Lower leg skin (tissue), 4 donors: ENCODE results near the gene A4GALT. TPM values are rescaled to one million over a fixed set of nuclear protein-coding genes. Genes with fewer than 3 reads are reported as not detected.

ENCODE experiments used
- DNase-seq, 2 donors: peaks; one replicate each; pipeline ENCODE4 v3.0.0-alpha.2; 2019; ENCODE audit warnings: low spot score in 2 of 2
- H3K4me3 ChIP-seq: fragments of 200-600 bp; sonication (generic); 2 replicates; pipeline ENCODE4 v1.5.1; 2017; ENCODE audit warnings: mild to moderate bottlenecking, low read depth; ENCODE audit not compliant: poor library complexity, severe bottlenecking
- POLR2A ChIP-seq, 2 donors: fragments of 450-650 bp; IDR thresholded peaks; one replicate each; pipeline ENCODE4 v1.6.1; 2016 to 2017; ENCODE audit warnings: antibody characterized with exemption in 2 of 2, mild to moderate bottlenecking in 1 of 2, moderate library complexity in 1 of 2
- WGBS, 2 donors: methylation state at CpG; one replicate each; pipeline ENCODE4 v1.1.5; 2018; 5-methylcytosine and 5-hydroxymethylcytosine counted together
- intact Hi-C: fragments of 100-400 bp; cut with DNase I; formaldehyde crosslinking; loops from one replicate; pipeline ENCODE4 v1.15.0; 2023; ENCODE audit warnings: low total_unique reads
- total RNA-seq, 4 donors: library from RNA; depleted of rRNA; stranded (reverse); fragments of >200 nt; gene quantifications; one replicate each; pipeline ENCODE4 v1.1.0, GENCODE V29; 2016
- TF ChIP-seq, protein P1 (sequence below), 3 donors: fragments of 450-650 bp; IDR thresholded peaks; one replicate each; pipeline ENCODE4 v1.5.1; 2016; ENCODE audit warnings: antibody characterized with exemption in 3 of 3, mild to moderate bottlenecking in 3 of 3, moderate library complexity in 2 of 3

A4GALT gene
- total RNA-seq, 4 donors from 2014 or later, result 4.5 to 20.1 (median 10.9) TPM

DNA sequence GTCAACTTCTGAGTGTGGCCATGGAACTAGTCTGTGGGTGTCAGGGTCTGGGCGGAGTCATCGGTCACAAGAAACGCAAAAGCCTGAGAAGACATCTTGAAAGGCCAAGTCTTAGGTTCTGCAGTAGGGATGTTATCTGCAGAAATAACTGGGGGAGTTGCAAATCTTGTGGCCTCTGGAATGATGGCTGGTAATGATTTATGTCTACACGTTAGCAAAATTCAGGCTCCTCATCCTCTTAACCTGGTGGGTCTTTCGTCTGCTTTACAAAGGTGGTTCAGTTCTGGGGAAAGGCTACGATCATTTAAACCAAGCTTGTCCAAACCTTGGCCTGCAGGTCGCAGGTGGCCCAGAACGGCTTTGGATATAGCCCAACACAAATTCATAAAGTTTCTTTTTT is 64.1 kb downstream of the A4GALT start:
- intact Hi-C loops, result no loop called here
- no peak for DNase-seq
- 95 to 96% methylated on average over 8 of the region's 8 CpGs for whole genome bisulfite sequencing, 2 donors
- TF ChIP-seq, protein P1, sequence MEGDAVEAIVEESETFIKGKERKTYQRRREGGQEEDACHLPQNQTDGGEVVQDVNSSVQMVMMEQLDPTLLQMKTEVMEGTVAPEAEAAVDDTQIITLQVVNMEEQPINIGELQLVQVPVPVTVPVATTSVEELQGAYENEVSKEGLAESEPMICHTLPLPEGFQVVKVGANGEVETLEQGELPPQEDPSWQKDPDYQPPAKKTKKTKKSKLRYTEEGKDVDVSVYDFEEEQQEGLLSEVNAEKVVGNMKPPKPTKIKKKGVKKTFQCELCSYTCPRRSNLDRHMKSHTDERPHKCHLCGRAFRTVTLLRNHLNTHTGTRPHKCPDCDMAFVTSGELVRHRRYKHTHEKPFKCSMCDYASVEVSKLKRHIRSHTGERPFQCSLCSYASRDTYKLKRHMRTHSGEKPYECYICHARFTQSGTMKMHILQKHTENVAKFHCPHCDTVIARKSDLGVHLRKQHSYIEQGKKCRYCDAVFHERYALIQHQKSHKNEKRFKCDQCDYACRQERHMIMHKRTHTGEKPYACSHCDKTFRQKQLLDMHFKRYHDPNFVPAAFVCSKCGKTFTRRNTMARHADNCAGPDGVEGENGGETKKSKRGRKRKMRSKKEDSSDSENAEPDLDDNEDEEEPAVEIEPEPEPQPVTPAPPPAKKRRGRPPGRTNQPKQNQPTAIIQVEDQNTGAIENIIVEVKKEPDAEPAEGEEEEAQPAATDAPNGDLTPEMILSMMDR (IDR thresholded peaks at IDR 0.05), result no peak
- no peak for TF ChIP-seq POLR2A (IDR thresholded peaks at IDR 0.05)
- H3K4me3 ChIP-seq, result no peak overlapping the region

DNA sequence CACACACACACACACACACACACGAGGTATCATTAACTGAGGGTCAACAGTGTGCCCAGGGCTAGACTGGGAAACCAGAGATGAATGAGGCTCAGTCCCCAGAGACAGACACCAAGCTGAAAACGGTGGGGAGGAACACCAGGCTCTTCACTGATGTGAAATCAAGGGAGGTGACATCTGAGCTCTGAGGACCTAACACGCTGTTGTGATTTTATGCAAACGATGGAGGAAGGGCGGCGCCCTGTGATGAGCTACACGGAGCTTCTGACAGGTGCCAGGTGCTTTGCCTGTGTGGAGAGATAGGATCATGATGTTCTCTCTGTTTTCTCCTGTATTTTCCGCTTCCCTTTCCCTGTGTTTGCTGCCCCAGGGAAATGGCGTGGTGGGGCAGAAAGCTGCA is 65.0 kb downstream of the A4GALT start:
- TF ChIP-seq POLR2A (IDR thresholded peaks at IDR 0.05), result no peak
- TF ChIP-seq, protein P1 (IDR thresholded peaks at IDR 0.05), result no peak
- WGBS, 2 donors, result 38 to 39% methylated on average over 9 of the region's 9 CpGs
- DNase-seq, result no peak
- intact Hi-C loops, result no loop called here
- no peak overlapping the region for H3K4me3 ChIP-seq

DNA sequence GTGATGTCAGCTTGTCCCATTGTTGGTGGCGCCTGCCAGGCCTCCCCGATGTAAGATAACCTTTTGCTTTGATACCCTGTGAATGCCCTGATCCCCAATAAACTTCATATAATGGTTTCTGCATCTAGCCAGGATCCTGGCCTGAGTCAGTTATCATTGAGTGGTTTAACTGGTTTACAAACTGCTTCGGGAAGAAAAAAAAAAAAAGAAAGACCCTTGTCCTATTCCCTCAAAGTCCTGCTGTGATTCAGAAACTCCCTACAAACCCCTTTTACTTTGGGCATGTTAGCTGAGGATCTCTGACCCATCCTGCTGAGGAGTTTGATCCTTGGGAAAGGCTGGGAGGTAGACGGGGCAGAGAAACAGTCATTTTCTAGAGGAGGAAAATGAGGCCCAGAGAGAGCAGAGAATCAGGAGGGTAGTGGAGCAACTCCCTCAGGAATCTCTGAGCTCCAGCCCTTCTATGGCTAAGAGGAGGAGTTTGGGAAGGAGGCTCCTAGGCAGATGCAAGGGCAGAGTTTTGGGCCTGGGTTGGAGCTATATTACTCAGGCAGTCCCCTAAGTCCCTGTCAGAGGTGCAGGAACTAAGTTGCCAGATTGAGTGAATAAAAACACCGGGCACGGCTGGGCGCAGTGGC is 66.1 kb downstream of the A4GALT start:
- no peak for DNase-seq

DNA sequence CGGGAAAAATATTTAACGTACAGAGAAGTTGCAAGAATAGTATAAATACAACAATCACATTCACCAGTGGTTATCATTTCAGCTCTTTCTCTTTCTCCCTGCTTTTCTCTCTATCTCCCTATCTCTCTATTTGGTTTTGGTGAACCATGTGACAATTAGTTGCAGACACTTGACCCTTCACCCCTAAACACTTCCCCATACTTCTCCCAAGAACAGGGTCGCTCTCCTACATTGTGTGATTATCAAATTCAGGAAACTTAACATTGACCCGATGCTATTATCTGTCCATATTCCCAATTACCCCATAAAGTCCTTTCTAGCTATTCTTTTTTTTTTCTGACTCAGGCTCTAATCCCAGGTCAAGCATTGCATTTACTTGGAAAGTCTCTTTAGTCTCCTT is 66.7 kb downstream of the A4GALT start:
- no peak for DNase-seq
- intact Hi-C loops, result no loop called here
- no peak overlapping the region for H3K4me3 ChIP-seq
- WGBS, 2 donors, result 88% methylated on average over 4 of the region's 4 CpGs
- TF ChIP-seq, protein P1 (IDR thresholded peaks at IDR 0.05), result no peak
- TF ChIP-seq POLR2A (IDR thresholded peaks at IDR 0.05), result no peak

More for the DNA sequence above, 66.1 kb downstream of the A4GALT start:
- no peak overlapping the region for H3K4me3 ChIP-seq
- TF ChIP-seq, protein P1 (IDR thresholded peaks at IDR 0.05), result no peak
- no peak for TF ChIP-seq POLR2A (IDR thresholded peaks at IDR 0.05)
- intact Hi-C loops, result no loop called here
- 87 to 93% methylated on average over 7 of the region's 7 CpGs for WGBS, 2 donors

DNA sequence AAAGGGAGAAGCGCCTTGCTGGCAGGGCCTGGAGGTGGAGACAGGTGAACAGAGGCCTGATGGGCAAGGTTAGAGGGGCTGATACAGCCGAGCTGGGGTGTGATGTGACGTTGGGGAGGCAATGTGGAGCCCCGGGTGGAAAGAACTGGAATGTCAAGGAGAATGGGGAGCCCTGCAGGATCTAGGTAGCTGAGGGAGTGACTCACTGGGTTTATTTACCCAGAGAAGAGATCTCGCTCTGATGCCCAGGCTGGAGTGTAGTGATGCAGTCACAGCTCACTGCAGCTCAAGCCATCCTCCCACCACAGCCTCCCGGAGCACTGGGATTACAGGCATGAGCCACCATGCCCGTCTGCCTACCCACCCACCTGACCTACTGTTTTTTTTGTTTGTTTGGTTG is 69.5 kb downstream of the A4GALT start:
- TF ChIP-seq, protein P1 (IDR thresholded peaks at IDR 0.05), result no peak
- no peak for TF ChIP-seq POLR2A (IDR thresholded peaks at IDR 0.05)
- no peak for DNase-seq
- 80 to 82% methylated on average over 7 of the region's 7 CpGs for WGBS, 2 donors
- intact Hi-C loops, result no loop called here
- H3K4me3 ChIP-seq, result no peak overlapping the region
